EH (cell line): Measurements from ENCODE around the gene SIK3.
A peak's percentile ranks its signal among the peaks of the same experiment; 100 is the strongest.

Experiments
- DNase-seq: peaks from one replicate; pipeline ENCODE4 v3.0.0-alpha.2; 2015; ENCODE audit warnings: low read depth

SIK3 gene

GRCh38 chr11:116895048-116895757 lies 203.0 kb downstream of the SIK3 start:
- peak; percentile 19 for DNase-seq

- DNase-seq, result no peak
Observed at GRCh38 chr11:116893906-116894305, 204.3 kb downstream of the SIK3 start.

- DNase-seq, result no peak
Observed at GRCh38 chr11:116893437-116893836, 204.8 kb downstream of the SIK3 start.

- no peak for DNase-seq
Observed at GRCh38 chr11:116892374-116892773, 205.9 kb downstream of the SIK3 start.

GRCh38 chr11:116891746-116892145 lies 206.5 kb downstream of the SIK3 start:
- DNase-seq, result no peak

GRCh38 chr11:116890607-116891006 lies 207.6 kb downstream of the SIK3 start:
- no peak for DNase-seq

GRCh38 chr11:116890193-116890592 lies 208.0 kb downstream of the SIK3 start:
- DNase-seq, result no peak

- no peak for DNase-seq
Observed at GRCh38 chr11:116888884-116889549, 209.2 kb downstream of the SIK3 start.

GRCh38 chr11:116888024-116888423 lies 210.2 kb downstream of the SIK3 start:
- peak; percentile 70 for DNase-seq

- no peak for DNase-seq
Observed at GRCh38 chr11:116885951-116886655, 212.1 kb downstream of the SIK3 start.

GRCh38 chr11:116882386-116882785 lies 215.8 kb downstream of the SIK3 start:
- DNase-seq, result peak; percentile 80

- no peak for DNase-seq
Observed at GRCh38 chr11:116881143-116881542, 217.1 kb downstream of the SIK3 start.

GRCh38 chr11:116879800-116880625 lies 218.2 kb downstream of the SIK3 start:
- peak; percentile 76 for DNase-seq

- DNase-seq, result no peak
Observed at GRCh38 chr11:116876656-116877055, 221.6 kb downstream of the SIK3 start.

GRCh38 chr11:116875194-116875593 lies 223.0 kb downstream of the SIK3 start:
- DNase-seq, result no peak

GRCh38 chr11:116874251-116874650 lies 224.0 kb downstream of the SIK3 start:
- DNase-seq, result peak; percentile 82

- no peak for DNase-seq
Observed at GRCh38 chr11:116873381-116873780, 224.8 kb downstream of the SIK3 start.

- peak; percentile 95 for DNase-seq
Observed at GRCh38 chr11:116871248-116871647, 227.0 kb downstream of the SIK3 start.

GRCh38 chr11:116870054-116870453 lies 228.2 kb downstream of the SIK3 start:
- DNase-seq, result no peak

- DNase-seq, result no peak
Observed at GRCh38 chr11:116869610-116870009, 228.6 kb downstream of the SIK3 start.

GRCh38 chr11:116868066-116868465 lies 230.2 kb downstream of the SIK3 start:
- no peak for DNase-seq

- DNase-seq, result no peak
Observed at GRCh38 chr11:116867619-116868018, 230.6 kb downstream of the SIK3 start.
